ENCODE measurements around the gene BICD2. TPM values are rescaled to one million over a fixed set of nuclear protein-coding genes. Genes with fewer than 3 reads are reported as not detected.

The BICD2 gene
- total RNA-seq = 48.1 and 63.9 TPM in 2 replicates

GRCh38 chr9:92764381-92764987 is at the start of gene BICD2:
Gene BICD2 (minus strand): TSS chr9:92764833. CDS start chr9:92764744, 89 bp downstream.

GRCh38 chr9:92669890-92670708 is 94.5 kb downstream of the BICD2 start, which contains the start of gene IPPK:
Gene IPPK (minus strand): TSS chr9:92670131. CDS start chr9:92669988, 143 bp downstream.

Other genes starting within 250 kb of the BICD2 start
- 1.00 and 2.4 TPM in 2 replicates for gene ECM2, start 228.8 kb downstream of the BICD2 start, total RNA-seq
- gene IPPK, start 94.7 kb downstream of the BICD2 start, total RNA-seq = 12.1 and 19.7 TPM in 2 replicates
- gene ZNF484, start 113.2 kb upstream of the BICD2 start, total RNA-seq = 12.5 and 13.7 TPM in 2 replicates
- gene FGD3, start 182.7 kb upstream of the BICD2 start, total RNA-seq = not detected in 2 replicates